Psoas muscle (tissue), 8 donors: ENCODE results near the gene INSL3. TPM values are rescaled to one million over a fixed set of nuclear protein-coding genes. Genes with fewer than 3 reads are reported as not detected.

Experiments
- ATAC-seq, 4 donors: fragments of 200-7000 bp; cut with Tn5 transposase; one replicate each; pipeline ENCODE4 v1.9.1; 2020; ENCODE audit warnings: moderate library complexity in 3 of 4, mild to moderate bottlenecking in 2 of 4
- DNase-seq, 2 donors: peaks; one replicate each; pipeline ENCODE4 v3.0.0-alpha.2; 2020
- H3K27ac ChIP-seq: fragments of 200-600 bp; one replicate; pipeline ENCODE4 v1.8.0; 2022
- H3K27me3 ChIP-seq, 3 donors: fragments of 200-600 bp in 1 of 3; one replicate each; pipeline versions ENCODE4 v1.6.1 to v1.8.0; 2013 to 2022; ENCODE audit warnings: low read length in 2 of 3, mild to moderate bottlenecking in 2 of 3, moderate library complexity in 1 of 3; ENCODE audit not compliant: insufficient read depth in 3 of 3
- H3K36me3 ChIP-seq, 2 donors: fragments of 200-600 bp in 1 of 2; one replicate each; pipeline versions ENCODE4 v1.6.1 to v1.8.0; 2013 to 2022; ENCODE audit warnings: low read depth in 1 of 2, mild to moderate bottlenecking in 1 of 2, moderate library complexity in 1 of 2; ENCODE audit not compliant: insufficient read depth in 1 of 2
- H3K4me1 ChIP-seq: fragments of 200-600 bp; one replicate; pipeline ENCODE4 v1.8.0; 2022
- H3K4me3 ChIP-seq: fragments of 200-600 bp; one replicate; pipeline ENCODE4 v1.8.0; 2022; ENCODE audit warnings: mild to moderate bottlenecking
- H3K9me3 ChIP-seq: fragments of 200-600 bp; one replicate; pipeline ENCODE4 v1.8.0; 2022
- WGBS, 3 donors: extraction: QIAGEN DNeasy Blood & Tissue Kit; methylation state at CpG; one replicate each; pipeline versions ENCODE4 v1.1.6 to v1.1.7; 2013; 5-methylcytosine and 5-hydroxymethylcytosine counted together
- intact Hi-C, 2 donors: fragments of 100-400 bp; cut with DNase I; formaldehyde crosslinking; loops; one replicate each; pipeline versions ENCODE4 v1.11.0 to v1.14.2; 2022
- long read RNA-seq, 2 donors: library from polyadenylated mRNA; unstranded; transcript quantifications; one replicate each; pipeline ENCODE4 v2.0.0, GENCODE V29; 2021
- polyA plus RNA-seq, 3 donors: library from polyadenylated mRNA; stranded (reverse); fragments of 200-250 nt; gene quantifications; one replicate each; pipeline ENCODE4 v1.2.3, GENCODE V29; 2013
- total RNA-seq, 4 donors: library from RNA; stranded (reverse); fragmentation: NEBNext Ultra II Directional in 2 of 4; extraction: Animal tissue kit (Norgen Biotek cat#: 25700) in 2 of 4; gene quantifications; one replicate each; pipeline versions ENCODE4 v1.2.1 to v1.2.4, GENCODE V29; 2021 to 2023
- TF ChIP-seq, protein P1 (sequence below): fragments of 200-600 bp; IDR thresholded peaks from one replicate; pipeline ENCODE4 v1.8.0; 2022; ENCODE audit warnings: antibody characterized with exemption
- donor health status: healthy with polysubstance abuse.
- donor health status: DM: no; HTN: no; CAD: no; lungs with moderate emphysema.
- donor health status: Bipolar disorder and iron deficiency.
- donor health status: healthy.
- donor health status: DM: yes; HTN: yes; CAD: no.
- donor health status: DM: no; HTN: no; CAD: no.
- donor health status: DM: no; HTN: no; CAD: no.
- donor health status: DM: yes; HTN: yes; CAD: no.

Gene INSL3, protein sequence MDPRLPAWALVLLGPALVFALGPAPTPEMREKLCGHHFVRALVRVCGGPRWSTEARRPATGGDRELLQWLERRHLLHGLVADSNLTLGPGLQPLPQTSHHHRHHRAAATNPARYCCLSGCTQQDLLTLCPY
- total RNA-seq, result not detected
- not detected for polyA plus RNA-seq
- long read RNA-seq, donor 1, result 0 reads
- long read RNA-seq, donor 2, result 0 reads

- no peaks in the 10 kb centered on the region for H3K4me1 ChIP-seq
- H3K4me3 ChIP-seq, result no peak within 1 kb of the TSS
- WGBS, 3 donors, result 65 to 70% (median 68%) methylated on average over 32 to 34 of the region's 34 CpGs
- intact Hi-C loops, result no loop called here
- no peaks in the 10 kb centered on the region for H3K9me3 ChIP-seq
- no peak for ATAC-seq
- H3K27ac ChIP-seq, result no peak within 1 kb of the TSS
- DNase-seq, result no peak
- TF ChIP-seq, protein P1, sequence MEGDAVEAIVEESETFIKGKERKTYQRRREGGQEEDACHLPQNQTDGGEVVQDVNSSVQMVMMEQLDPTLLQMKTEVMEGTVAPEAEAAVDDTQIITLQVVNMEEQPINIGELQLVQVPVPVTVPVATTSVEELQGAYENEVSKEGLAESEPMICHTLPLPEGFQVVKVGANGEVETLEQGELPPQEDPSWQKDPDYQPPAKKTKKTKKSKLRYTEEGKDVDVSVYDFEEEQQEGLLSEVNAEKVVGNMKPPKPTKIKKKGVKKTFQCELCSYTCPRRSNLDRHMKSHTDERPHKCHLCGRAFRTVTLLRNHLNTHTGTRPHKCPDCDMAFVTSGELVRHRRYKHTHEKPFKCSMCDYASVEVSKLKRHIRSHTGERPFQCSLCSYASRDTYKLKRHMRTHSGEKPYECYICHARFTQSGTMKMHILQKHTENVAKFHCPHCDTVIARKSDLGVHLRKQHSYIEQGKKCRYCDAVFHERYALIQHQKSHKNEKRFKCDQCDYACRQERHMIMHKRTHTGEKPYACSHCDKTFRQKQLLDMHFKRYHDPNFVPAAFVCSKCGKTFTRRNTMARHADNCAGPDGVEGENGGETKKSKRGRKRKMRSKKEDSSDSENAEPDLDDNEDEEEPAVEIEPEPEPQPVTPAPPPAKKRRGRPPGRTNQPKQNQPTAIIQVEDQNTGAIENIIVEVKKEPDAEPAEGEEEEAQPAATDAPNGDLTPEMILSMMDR, result no peak
- H3K27me3 ChIP-seq, result peaks cover 0 to 33% (median 12%) of the 10 kb centered on the region in 3 donors
- no peaks in the 10 kb centered on the region for H3K36me3 ChIP-seq
These were observed at the start of gene INSL3 for GRCh38 chr19:17821190-17821589. INSL3 (minus strand) TSS chr19:17821519; CDS start chr19:17821506, 13 bp downstream.

- intact Hi-C loops, result loop anchor here (2.0 to 10.0 kb wide), 3 partner anchors 64 to 196 kb away; partner anchors contain the start of gene CCDC124 (in 1 of the 2)
- TF ChIP-seq, protein P1, result no peak
- Histone ChIP-seq H3K36me3 (peaks cover 0 to 19% of the 10 kb centered on the region in 2 donors), H3K9me3 (no peaks in the 10 kb centered on the region), H3K27me3 (peaks cover 0 to 45% (median 28%) of the 10 kb centered on the region in 3 donors), H3K4me1 (no peaks in the 10 kb centered on the region), H3K27ac (no peak overlapping the region), H3K4me3 (no peak overlapping the region)
- DNase-seq (no peak), ATAC-seq (no peak)
- 37 to 40% (median 40%) methylated on average over 11 of the region's 11 CpGs for WGBS, 3 donors
These were observed 47.8 kb upstream of the INSL3 start for GRCh38 chr19:17869114-17869608.

DNA sequence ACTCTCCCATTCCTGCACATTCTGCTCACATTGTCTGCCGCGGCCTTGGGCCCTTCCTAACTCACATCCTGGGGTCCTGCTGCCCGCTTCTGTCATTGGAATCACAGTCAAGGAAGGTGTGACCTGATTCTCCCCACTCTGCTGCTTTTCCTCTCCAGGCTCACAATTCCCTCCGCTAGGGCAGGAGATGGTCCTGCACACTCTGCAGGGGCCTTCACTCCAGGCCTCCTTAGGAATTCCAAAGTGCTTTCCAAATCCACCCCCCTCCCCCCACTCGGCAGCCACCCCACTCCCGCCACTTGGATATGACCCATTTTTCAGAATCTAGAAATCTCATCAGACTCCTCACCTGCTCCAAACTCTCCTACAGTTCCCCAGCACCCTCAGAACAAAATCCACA lies 47.4 kb upstream of the INSL3 start:
- Histone ChIP-seq H3K9me3 (no peaks in the 10 kb centered on the region), H3K27me3 (peaks cover 0 to 40% (median 24%) of the 10 kb centered on the region in 3 donors), H3K36me3 (peaks cover 5 to 24% of the 10 kb centered on the region in 2 donors), H3K27ac (no peak overlapping the region), H3K4me1 (peaks cover 4% of the 10 kb centered on the region), H3K4me3 (no peak overlapping the region)
- intact Hi-C loops, result loop anchor here (2.0 to 10.0 kb wide), 3 partner anchors 64 to 196 kb away; partner anchors contain the start of gene CCDC124 (in 1 of the 2)
- TF ChIP-seq, protein P1, result no peak
- 56 to 59% (median 57%) methylated on average over 6 of the region's 6 CpGs for WGBS, 3 donors
- no peak for DNase-seq
- no peak for ATAC-seq

- H3K9me3 ChIP-seq, result no peaks in the 10 kb centered on the region
- DNase-seq (no peak), ATAC-seq (no peak)
- peaks cover 0 to 24% (median 13%) of the 10 kb centered on the region in 3 donors for H3K27me3 ChIP-seq
- peaks cover 19% of the 10 kb centered on the region for H3K4me1 ChIP-seq
- H3K4me3 ChIP-seq, result no peak overlapping the region
- TF ChIP-seq, protein P1, result no peak
- H3K36me3 ChIP-seq, result peaks cover 14 to 40% of the 10 kb centered on the region in 2 donors
- intact Hi-C loops, result loop anchor here (5.0 to 10.0 kb wide), 2 partner anchors 130 to 198 kb away; no protein-coding TSS in a partner anchor
- 69 to 76% (median 71%) methylated on average over 11 of the region's 11 CpGs for WGBS, 3 donors
- H3K27ac ChIP-seq, result no peak overlapping the region
These were observed 45.7 kb upstream of the INSL3 start for GRCh38 chr19:17866964-17867486.
